Posterior vena cava (tissue), 2 donors: ENCODE measurements around the gene GMDS. TPM values are rescaled to one million over a fixed set of nuclear protein-coding genes. Genes with fewer than 3 reads are reported as not detected.

ENCODE experiments used
- DNase-seq: peaks from one replicate; pipeline ENCODE4 v3.0.0-alpha.2; 2020; ENCODE audit warnings: low spot score
- intact Hi-C, 2 donors: fragments of 100-400 bp; cut with DNase I; formaldehyde crosslinking; loops; one replicate each; pipeline versions ENCODE4 v1.14.1 to v1.14.2; 2022 to 2023
- total RNA-seq, 2 donors: library from RNA; stranded (reverse); fragmentation: NEBNext Ultra II Directional; extraction: Animal tissue kit (Norgen Biotek cat#: 25700); gene quantifications; one replicate each; pipeline ENCODE4 v1.2.1, GENCODE V29; 2021
- donor health status: DM: yes; HTN: yes; CAD: no.
- donor health status: DM: yes; HTN: yes; CAD: no.

The GMDS gene
- total RNA-seq, 2 donors from 2014 or later = 14.9 to 20.1 TPM

- intact Hi-C loops = no loop called here
Observed at GRCh38 chr6:1630771-1631217, 614.6 kb downstream of the GMDS start.

GRCh38 chr6:1630212-1630770, 615.1 kb downstream of the GMDS start:
- DNase-seq = peak; percentile 64
- intact Hi-C loops = no loop called here

More at GRCh38 chr6:1630771-1631217, 614.6 kb downstream of the GMDS start:
- peak; percentile 32 for DNase-seq

- DNase-seq = peak; percentile 58
- intact Hi-C loops = loop anchor here in 1 of 2 donors (10.0 kb wide), 1 partner anchor 215 kb away; no protein-coding TSS in a partner anchor
Observed at GRCh38 chr6:1629316-1629715, 616.1 kb downstream of the GMDS start.

GRCh38 chr6:1627827-1628560, 617.4 kb downstream of the GMDS start:
- DNase-seq = no peak
- intact Hi-C loops = loop anchor here in 1 of 2 donors (10.0 kb wide), 1 partner anchor 217 kb away; no protein-coding TSS in a partner anchor

- intact Hi-C loops = loop anchor here in 1 of 2 donors (10.0 kb wide), 1 partner anchor 218 kb away; no protein-coding TSS in a partner anchor
- DNase-seq = no peak
Observed at GRCh38 chr6:1626481-1626880, 618.9 kb downstream of the GMDS start.

- DNase-seq = peak; percentile 66
- intact Hi-C loops = loop anchor here in 1 of 2 donors (10.0 kb wide), 1 partner anchor 219 kb away; no protein-coding TSS in a partner anchor
Observed at GRCh38 chr6:1625794-1626435, 619.5 kb downstream of the GMDS start.

- intact Hi-C loops = loop anchor here (5.0 to 10.0 kb wide), 3 partner anchors 57 to 220 kb away; no protein-coding TSS in a partner anchor
- peak; percentile 85 for DNase-seq
Observed at GRCh38 chr6:1624851-1625781, 620.3 kb downstream of the GMDS start.

- DNase-seq = no peak
- intact Hi-C loops = loop anchor here (5.0 to 10.0 kb wide), 3 partner anchors 58 to 221 kb away; no protein-coding TSS in a partner anchor
Observed at GRCh38 chr6:1624058-1624850, 621.2 kb downstream of the GMDS start.

GRCh38 chr6:1623769-1624057, 621.7 kb downstream of the GMDS start:
- intact Hi-C loops = loop anchor here (5.0 to 10.0 kb wide), 3 partner anchors 59 to 221 kb away; no protein-coding TSS in a partner anchor
- no peak for DNase-seq

GRCh38 chr6:1622851-1623768, 622.3 kb downstream of the GMDS start:
- intact Hi-C loops = loop anchor here (5.0 to 10.0 kb wide), 3 partner anchors 59 to 222 kb away; no protein-coding TSS in a partner anchor
- peak; percentile 72 for DNase-seq

GRCh38 chr6:1622220-1622850, 623.1 kb downstream of the GMDS start:
- intact Hi-C loops = loop anchor here (5.0 to 10.0 kb wide), 3 partner anchors 60 to 222 kb away; no protein-coding TSS in a partner anchor
- peak; percentile 82 for DNase-seq

- DNase-seq = no peak
- intact Hi-C loops = loop anchor here (1.0 to 10.0 kb wide), 4 partner anchors 25 to 224 kb away; no protein-coding TSS in a partner anchor
Observed at GRCh38 chr6:1621070-1621701, 624.2 kb downstream of the GMDS start.

GRCh38 chr6:1620504-1621069, 624.8 kb downstream of the GMDS start:
- intact Hi-C loops = loop anchor here (1.0 to 10.0 kb wide), 4 partner anchors 26 to 224 kb away; no protein-coding TSS in a partner anchor
- DNase-seq = peak; percentile 77

GRCh38 chr6:1619673-1620503, 625.5 kb downstream of the GMDS start:
- intact Hi-C loops = loop anchor here (2.0 to 10.0 kb wide), 6 partner anchors 62 to 1362 kb away; no protein-coding TSS in a partner anchor

More at GRCh38 chr6:1619673-1620503, 625.5 kb downstream of the GMDS start:
- DNase-seq = peak; percentile 88
